Mesodermal cell (in vitro differentiated cells): ENCODE results near the gene AGBL4.

Experiments used
- H3K27ac ChIP-seq: 2 replicates; pipeline ENCODE4 v1.7.0; 2013; ENCODE audit warnings: mild to moderate bottlenecking, low read depth, low read length, moderate library complexity; ENCODE audit not compliant: severe bottlenecking
- H3K36me3 ChIP-seq: 2 replicates; pipeline ENCODE4 v1.7.1; 2013; ENCODE audit warnings: mild to moderate bottlenecking, low read length, moderate library complexity; ENCODE audit not compliant: control insufficient read depth, insufficient read depth
- H3K4me1 ChIP-seq: one replicate; pipeline ENCODE4 v1.7.1; 2013; ENCODE audit warnings: mild to moderate bottlenecking, low read length; ENCODE audit not compliant: insufficient read depth, control insufficient read depth, poor library complexity, severe bottlenecking
- H3K4me3 ChIP-seq: 2 replicates; pipeline ENCODE4 v1.7.0; 2013; ENCODE audit warnings: low read length, control low read depth, mild to moderate bottlenecking; ENCODE audit not compliant: insufficient read depth, poor library complexity, severe bottlenecking; ENCODE audit errors: extremely low read depth
- H3K9me3 ChIP-seq: 2 replicates; pipeline ENCODE4 v1.7.1; 2013; ENCODE audit warnings: mild to moderate bottlenecking, low read length, moderate library complexity; ENCODE audit not compliant: control insufficient read depth
- WGBS, 2 experiments: methylation state at CpG; one replicate each; pipeline ENCODE4 v1.1.5; 2013; ENCODE audit warnings: missing lambda C conversion rate in 2 of 2; ENCODE audit not compliant: insufficient coverage in 2 of 2; 5-methylcytosine and 5-hydroxymethylcytosine counted together

The AGBL4 gene

GRCh38 chr1:48665708-48666407 lies 1357.9 kb downstream of the AGBL4 start:
- Histone ChIP-seq H3K4me3 (no peak overlapping the region), H3K4me1 (no peaks in the 10 kb centered on the region), H3K36me3 (no peaks in the 10 kb centered on the region), H3K9me3 (no peaks in the 10 kb centered on the region), H3K27ac (no peak overlapping the region)
- 78 to 92% methylated on average over 3 to 5 of the region's 6 CpGs for WGBS, 2 experiments

GRCh38 chr1:48661726-48662463 lies 1361.9 kb downstream of the AGBL4 start:
- no peak overlapping the region for H3K27ac ChIP-seq
- no peaks in the 10 kb centered on the region for H3K9me3 ChIP-seq
- no peaks in the 10 kb centered on the region for H3K36me3 ChIP-seq
- 79 to 95% methylated on average over 5 to 7 of the region's 8 CpGs for WGBS, 2 experiments
- no peak overlapping the region for H3K4me3 ChIP-seq
- H3K4me1 ChIP-seq: no peaks in the 10 kb centered on the region

GRCh38 chr1:48659801-48660200 lies 1364.0 kb downstream of the AGBL4 start:
- no peaks in the 10 kb centered on the region for H3K4me1 ChIP-seq
- H3K27ac ChIP-seq: no peak overlapping the region
- H3K4me3 ChIP-seq: no peak overlapping the region
- 79 to 83% methylated on average over 3 to 5 of the region's 6 CpGs for WGBS, 2 experiments
- H3K9me3 ChIP-seq: no peaks in the 10 kb centered on the region
- no peaks in the 10 kb centered on the region for H3K36me3 ChIP-seq

GRCh38 chr1:48657413-48657812 lies 1366.3 kb downstream of the AGBL4 start:
- WGBS, 2 experiments: 89 to 91% methylated on average over 3 to 4 of the region's 4 CpGs
- H3K4me1 ChIP-seq: no peaks in the 10 kb centered on the region
- no peaks in the 10 kb centered on the region for H3K9me3 ChIP-seq
- H3K36me3 ChIP-seq: no peaks in the 10 kb centered on the region
- H3K27ac ChIP-seq: no peak overlapping the region
- no peak overlapping the region for H3K4me3 ChIP-seq

GRCh38 chr1:48654606-48655210 lies 1369.0 kb downstream of the AGBL4 start:
- Histone ChIP-seq H3K4me1 (no peaks in the 10 kb centered on the region), H3K4me3 (no peak overlapping the region), H3K27ac (no peak overlapping the region), H3K36me3 (no peaks in the 10 kb centered on the region), H3K9me3 (no peaks in the 10 kb centered on the region)
- WGBS, 2 experiments: 87 to 89% methylated on average over 5 to 8 of the region's 8 CpGs

GRCh38 chr1:48652334-48652733 lies 1371.4 kb downstream of the AGBL4 start:
- H3K9me3 ChIP-seq: no peaks in the 10 kb centered on the region
- H3K27ac ChIP-seq: no peak overlapping the region
- H3K4me1 ChIP-seq: no peaks in the 10 kb centered on the region
- no peaks in the 10 kb centered on the region for H3K36me3 ChIP-seq
- WGBS, 2 experiments: 93 to 97% methylated on average over 5 to 6 of the region's 6 CpGs
- H3K4me3 ChIP-seq: no peak overlapping the region

- WGBS, 2 experiments: 95 to 100% methylated on average over 2 of the region's 3 CpGs
- H3K9me3 ChIP-seq: no peaks in the 10 kb centered on the region
- H3K27ac ChIP-seq: no peak overlapping the region
- H3K4me3 ChIP-seq: no peak overlapping the region
- H3K4me1 ChIP-seq: no peaks in the 10 kb centered on the region
- no peaks in the 10 kb centered on the region for H3K36me3 ChIP-seq
These were observed 1373.9 kb downstream of the AGBL4 start for GRCh38 chr1:48649880-48650279.

GRCh38 chr1:48645883-48646282 lies 1377.9 kb downstream of the AGBL4 start:
- no peak overlapping the region for H3K4me3 ChIP-seq

GRCh38 chr1:48644905-48645605 lies 1378.7 kb downstream of the AGBL4 start:
- Histone ChIP-seq H3K9me3 (no peaks in the 10 kb centered on the region), H3K27ac (no peak overlapping the region), H3K4me3 (no peak overlapping the region), H3K36me3 (no peaks in the 10 kb centered on the region), H3K4me1 (no peaks in the 10 kb centered on the region)
- WGBS, 2 experiments: 44 to 80% methylated on average over 1 of the region's 3 CpGs

More at GRCh38 chr1:48645883-48646282, 1377.9 kb downstream of the AGBL4 start:
- Histone ChIP-seq H3K36me3 (no peaks in the 10 kb centered on the region), H3K27ac (no peak overlapping the region), H3K4me1 (no peaks in the 10 kb centered on the region), H3K9me3 (no peaks in the 10 kb centered on the region)
- 71 to 78% methylated on average over 4 of the region's 4 CpGs for WGBS, 2 experiments

GRCh38 chr1:48644190-48644900 lies 1379.4 kb downstream of the AGBL4 start:
- 78 to 89% methylated on average over 5 of the region's 7 CpGs for WGBS, 2 experiments
- Histone ChIP-seq H3K4me1 (no peaks in the 10 kb centered on the region), H3K9me3 (no peaks in the 10 kb centered on the region), H3K36me3 (no peaks in the 10 kb centered on the region), H3K27ac (no peak overlapping the region), H3K4me3 (no peak overlapping the region)
